K562 (cell line): ENCODE results near the gene TIMP2. TPM values are rescaled to one million over a fixed set of nuclear protein-coding genes. Genes with fewer than 3 reads are reported as not detected.

ENCODE experiments used
- ATAC-seq: fragments of 200-7000 bp; cut with Tn5 transposase; 3 replicates; pipeline ENCODE4 v1.9.1; 2020; ENCODE audit warnings: moderate library complexity
- BruUV-seq: library from RNA; stranded (reverse); fragments of 400-500 nt; replicated peaks from 2 replicates; lab custom pipeline; 2021; lab: Mats Ljungman, UMichigan
- CTCF ChIA-PET: fragments of 300-600 bp; formaldehyde crosslinking; extraction: SDS; loops from one replicate; lab custom pipeline; 2021; ENCODE audit warnings: low intra/inter-chr PET ratio; lab: Yijun Ruan, JAX
- POLR2A ChIA-PET: fragments of 300-600, 350-650 bp; sonication (Branson Sonifier 250); formaldehyde crosslinking; extraction: SDS; loops from one replicate; lab custom pipeline; 2021; ENCODE audit warnings: antibody characterized with exemption, inconsistent platforms; lab: Yijun Ruan, JAX
- DNase-seq, 4 experiments: peaks; one replicate each; pipeline versions ENCODE4 v3.0.0 to v3.0.0-alpha.2; 2011 to 2018; ENCODE audit warnings: low spot score in 3 of 4, mixed read lengths in 3 of 4; ENCODE audit errors: extremely low read depth in 1 of 4
- FAIRE-seq: peaks from 2 replicates; lab custom pipeline; 2011; peaks lifted over from hg19 to GRCh38; lab: Jason Lieb, UNC
- H2AFZ ChIP-seq: 2 replicates; pipeline ENCODE4 v1.6.0; 2011; ENCODE audit warnings: low read depth, low read length, control low read depth, inconsistent platforms
- H3K27ac ChIP-seq: fragments of 200-600 bp; 3 replicates; pipeline ENCODE4 v1.8.0; 2011; ENCODE audit warnings: low read depth, mild to moderate bottlenecking, control low read depth, inconsistent platforms, low read length, moderate library complexity, mixed read lengths; ENCODE audit errors: extremely low read depth
- H3K27me3 ChIP-seq, 2 experiments: fragments of 300-600 bp in 1 of 2; 2 replicates in 1 of 2; 3 replicates in 1 of 2; pipeline versions ENCODE4 v1.6.0 to v1.8.0; 2011; ENCODE audit warnings: inconsistent platforms in 2 of 2, low read length in 2 of 2, mild to moderate bottlenecking in 1 of 2, mixed read lengths in 1 of 2, moderate library complexity in 1 of 2; ENCODE audit not compliant: control insufficient read depth in 2 of 2, insufficient read depth in 2 of 2
- H3K36me3 ChIP-seq: fragments of 300-600 bp; 3 replicates; pipeline ENCODE4 v1.8.0; 2011; ENCODE audit warnings: mild to moderate bottlenecking, low read length, inconsistent platforms; ENCODE audit not compliant: control insufficient read depth, insufficient read depth
- H3K4me1 ChIP-seq, 2 experiments: fragments of 200-600 bp in 1 of 2; replicated peaks in 1 of 2; 2 replicates in 1 of 2; 3 replicates in 1 of 2; pipeline versions ENCODE4 v1.5.1 to v1.8.0; 2011; ENCODE audit warnings: inconsistent platforms in 2 of 2, low read length in 2 of 2, mild to moderate bottlenecking in 1 of 2, mixed read lengths in 1 of 2, moderate library complexity in 1 of 2; ENCODE audit not compliant: control insufficient read depth in 2 of 2, insufficient read depth in 2 of 2
- H3K4me2 ChIP-seq: 2 replicates; pipeline ENCODE4 v1.6.1; 2011; ENCODE audit warnings: low read length, control low read depth, inconsistent platforms, mixed read lengths; ENCODE audit not compliant: insufficient read depth
- H3K4me3 ChIP-seq: fragments of 200-600 bp; sonication (generic), shearing (Covaris generic); 2 replicates; pipeline ENCODE4 v1.5.1; 2016; ENCODE audit warnings: control low read depth, inconsistent platforms
- H3K79me2 ChIP-seq: fragments of 200-600 bp; 3 replicates; pipeline ENCODE4 v1.8.0; 2011; ENCODE audit warnings: low read length, inconsistent platforms; ENCODE audit not compliant: control insufficient read depth, insufficient read depth
- H3K9ac ChIP-seq, 2 experiments: 2 replicates each; pipeline versions ENCODE4 v1.6.0 to v1.6.1; 2011; ENCODE audit warnings: low read depth in 2 of 2, low read length in 2 of 2, control low read depth in 1 of 2, inconsistent platforms in 1 of 2, mild to moderate bottlenecking in 1 of 2, mixed read lengths in 1 of 2; ENCODE audit not compliant: insufficient read depth in 1 of 2
- H3K9me1 ChIP-seq: one replicate; pipeline ENCODE4 v1.6.0; 2011; ENCODE audit warnings: inconsistent platforms, mild to moderate bottlenecking, low read length, moderate library complexity; ENCODE audit not compliant: control insufficient read depth, insufficient read depth
- H3K9me3 ChIP-seq: replicated peaks from 2 replicates; pipeline ENCODE4 v1.5.1; 2011; ENCODE audit warnings: low read depth, low read length, inconsistent platforms; ENCODE audit not compliant: control insufficient read depth, insufficient read depth
- H4K20me1 ChIP-seq: replicated peaks from 2 replicates; pipeline ENCODE4 v1.6.1; 2011; ENCODE audit warnings: low read length, inconsistent platforms, mixed read lengths; ENCODE audit not compliant: control insufficient read depth, insufficient read depth
- BRD4 ChIP-seq: fragments of 200-600 bp; sonication (generic); IDR thresholded peaks from 2 replicates; pipeline ENCODE4 v1.6.1; 2017; ENCODE audit warnings: inconsistent platforms
- C11orf30 ChIP-seq: fragments of 450-650 bp; IDR thresholded peaks from 2 replicates; pipeline ENCODE4 v1.6.1; 2016; ENCODE audit warnings: low read depth, mild to moderate bottlenecking
- CEBPG ChIP-seq, 3 experiments: fragments of 200-800 bp in 1 of 3; sonication (Bioruptor generic) in 1 of 3; sonication (generic) in 1 of 3; formaldehyde crosslinking in 1 of 3; IDR thresholded peaks in 2 of 3; conservative IDR thresholded peaks in 1 of 3; 2 replicates each; pipeline versions ENCODE4 v1.6.1 to v1.8.0; 2016 to 2022; ENCODE audit warnings: missing compliant biosample characterization in 2 of 3, missing genetic modification characterization in 2 of 3, mild to moderate bottlenecking in 1 of 3, missing genetic modification reagents in 1 of 3
- CREM ChIP-seq: IDR thresholded peaks from 2 replicates; pipeline ENCODE4 v1.6.1; 2014; ENCODE audit warnings: antibody characterized with exemption, low read depth
- EGR1 ChIP-seq: fragments of 450-650 bp; conservative IDR thresholded peaks from 2 replicates; pipeline ENCODE4 v1.6.1; 2017; ENCODE audit warnings: mild to moderate bottlenecking
- FOS ChIP-seq: IDR thresholded peaks from 3 replicates; pipeline ENCODE4 v1.6.1; 2011; ENCODE audit not compliant: insufficient read length; ENCODE audit errors: extremely low read depth
- FOXJ2 ChIP-seq: fragments of 200-800 bp; sonication (Bioruptor generic); IDR thresholded peaks from 2 replicates; pipeline ENCODE4 v1.6.1; 2016; ENCODE audit warnings: missing genetic modification characterization, missing compliant biosample characterization
- GTF2A2 ChIP-seq: IDR thresholded peaks from 2 replicates; pipeline ENCODE4 v1.6.1; 2016; ENCODE audit warnings: mild to moderate bottlenecking, missing genetic modification characterization, missing compliant biosample characterization
- KAT2B ChIP-seq: IDR thresholded peaks from one replicate; pipeline ENCODE4 v1.6.1; 2012; ENCODE audit warnings: low read depth, mild to moderate bottlenecking, control low read depth, inconsistent platforms, low read length, moderate library complexity
- NFXL1 ChIP-seq: fragments of 450-650 bp; formaldehyde crosslinking; IDR thresholded peaks from 2 replicates; pipeline ENCODE4 v1.4.0; 2021; ENCODE audit warnings: mild to moderate bottlenecking
- SMARCA4 ChIP-seq: fragments of 450-650 bp; IDR thresholded peaks from 2 replicates; pipeline ENCODE4 v1.6.1; 2016
- SMC3 ChIP-seq: conservative IDR thresholded peaks from 2 replicates; pipeline ENCODE4 v1.6.1; 2011; ENCODE audit warnings: low read depth, low read length, improper control_type of control experiment; ENCODE audit not compliant: insufficient read depth
- SRF ChIP-seq, 2 experiments: fragments of 250-450, 450-650 bp in 1 of 2; sonication (Bioruptor Pico) in 1 of 2; sonication (generic) in 1 of 2; formaldehyde crosslinking; IDR thresholded peaks; 2 replicates each; pipeline versions ENCODE4 v1.5.0 to v1.5.1; 2020 to 2022; ENCODE audit warnings: mild to moderate bottlenecking in 1 of 2, missing genetic modification reagents in 1 of 2
- STAT5B ChIP-seq: fragments of 250-450 bp; sonication (Bioruptor Pico); IDR thresholded peaks from 2 replicates; pipeline ENCODE4 v1.8.0; 2021; ENCODE audit warnings: mild to moderate bottlenecking, inconsistent platforms
- TAF7 ChIP-seq: fragments of 450-650 bp; IDR thresholded peaks from 2 replicates; pipeline ENCODE4 v1.6.1; 2016; ENCODE audit warnings: missing genetic modification characterization, missing compliant biosample characterization
- VEZF1 ChIP-seq: fragments of 200-800 bp; sonication (Bioruptor generic); IDR thresholded peaks from 2 replicates; pipeline ENCODE4 v1.6.1; 2017; ENCODE audit warnings: missing genetic modification characterization, missing compliant biosample characterization
- YBX1 ChIP-seq: fragments of 450-650 bp; IDR thresholded peaks from 2 replicates; pipeline ENCODE4 v1.7.1; 2016; ENCODE audit warnings: mild to moderate bottlenecking
- ZNF175 ChIP-seq: fragments of 200-800 bp; sonication (Bioruptor generic); IDR thresholded peaks from 2 replicates; pipeline ENCODE4 v1.6.1; 2016; ENCODE audit warnings: low read depth, mild to moderate bottlenecking, missing genetic modification characterization, missing compliant biosample characterization
- ZNF3 ChIP-seq: fragments of 250-450 bp; sonication (Bioruptor Pico); IDR thresholded peaks from 2 replicates; pipeline ENCODE4 v1.5.0; 2021; ENCODE audit warnings: mild to moderate bottlenecking, moderate library complexity
- WGBS: fragments of 100-300 bp; shearing (Covaris generic); methylation state at CpG from one replicate; pipeline ENCODE4 v1.1.6; 2016; ENCODE audit warnings: low coverage, mixed read lengths; ENCODE audit not compliant: insufficient coverage; ENCODE audit errors: missing lambda C conversion rate; 5-methylcytosine and 5-hydroxymethylcytosine counted together
- in situ Hi-C: fragments of 300-500 bp; cut with MboI; formaldehyde crosslinking; loops from 4 replicates; pipeline ENCODE4 v1.15.0; 2018; ENCODE audit warnings: inconsistent platforms, mixed read lengths
- intact Hi-C: fragments of 100-400 bp; cut with micrococcal nuclease; formaldehyde crosslinking; loops from 2 replicates; pipeline ENCODE4 v1.14.2; 2022
- polyA plus RNA-seq, 8 experiments: library from polyadenylated mRNA; depleted of rRNA in 4 of 8; stranded (reverse) in 5 of 8; unstranded in 3 of 8; fragments of >200 nt; fragmentation: Nextera tagmentation in 2 of 8; fragmentation: Illumina TruSeq in 1 of 8; extraction: Ambion mirVana in 2 of 8; extraction: Trizol in 1 of 8; gene quantifications; 2 replicates each; pipeline versions ENCODE4 v1.2.1 to v1.2.3, GENCODE V29; 2011 to 2014; ENCODE audit warnings: inconsistent platforms in 1 of 8, missing spikeins in 1 of 8
- total RNA-seq, 7 experiments: library from RNA; depleted of rRNA in 6 of 7; stranded (reverse); fragments of >200 nt in 6 of 7; fragmentation: Illumina TruSeq in 2 of 7; extraction: Trizol in 2 of 7; gene quantifications; 2 replicates each; pipeline versions ENCODE4 v1.2.1 to v1.2.3, GENCODE V29; 2011 to 2021; ENCODE audit warnings: low replicate concordance in 1 of 7
- TF ChIP-seq, protein P1 (sequence below): IDR thresholded peaks from 3 replicates; pipeline ENCODE4 v1.6.1; 2011; ENCODE audit warnings: borderline replicate concordance, mild to moderate bottlenecking; ENCODE audit not compliant: insufficient read length, insufficient read depth

Gene TIMP2
- total and polyA plus RNA-seq, 9 of the 15 experiments (the other 6 are each of a cell fraction or from before 2014, with no cell fraction given), result 0.55 TPM; not detected in 8

GRCh38 chr17:78818932-78819331 lies 106.3 kb downstream of the TIMP2 start (continued):
- no peak for TF ChIP-seq VEZF1 (CRISPR knock-in tag)
- no peak for TF ChIP-seq TAF7 (tag)
- TF ChIP-seq KAT2B, result no peak
- TF ChIP-seq BRD4, result no peak
- TF ChIP-seq ZNF175 (CRISPR knock-in tag), result peak; percentile 96
- no peak for TF ChIP-seq STAT5B (CRISPR knock-in tag)
- TF ChIP-seq CREM, result peak; percentile 51
- peak; percentile 60; the same call in 1 of the 2 replicates for TF ChIP-seq SMARCA4

GRCh38 chr17:78818152-78818846 lies 106.9 kb downstream of the TIMP2 start:
- H3K9me3 ChIP-seq, result no peaks in the 10 kb centered on the region
- no peak for ATAC-seq
- H3K9me1 ChIP-seq, result no peaks in the 10 kb centered on the region
- peaks cover 4 to 5% of the 10 kb centered on the region in 2 experiments; a peak in 4 of 5 replicates for H3K4me1 ChIP-seq
- no peak overlapping the region for H3K4me2 ChIP-seq
- no peak overlapping the region for H3K27ac ChIP-seq
- intact Hi-C loops (no loop called here), in situ Hi-C loops (no loop called here)
- H3K27me3 ChIP-seq, result no peaks in the 10 kb centered on the region
- 91% methylated on average over 18 of the region's 19 CpGs for WGBS
- POLR2A ChIA-PET, result interaction anchor here (0.6 to 1.8 kb wide), 5 partner anchors 10 to 111 kb away, joined by 3 to 5 read pairs (median 4); no protein-coding TSS in a partner anchor
- no peak for FAIRE-seq
- CTCF ChIA-PET, result no interaction called here
- peaks cover 91% of the 10 kb centered on the region for H3K36me3 ChIP-seq
- no peak overlapping the region for H2AFZ ChIP-seq
- BruUV-seq, result TSS peak; percentile 19
- no peak overlapping the region for H3K4me3 ChIP-seq
- no peak for DNase-seq
- no peak overlapping the region for H3K9ac ChIP-seq
- H4K20me1 ChIP-seq, result peaks cover under 1% of the 10 kb centered on the region; the same call in 1 of the 2 replicates
- H3K79me2 ChIP-seq, result no peaks in the 10 kb centered on the region; the same call in 2 of the 3 replicates
- no peak for TF ChIP-seq YBX1
- no peak for TF ChIP-seq SRF (CRISPR knock-in tag; IDR thresholded peaks at IDR 0.05)
- TF ChIP-seq C11orf30, result no peak
- TF ChIP-seq GTF2A2 (tag), result 0 out of 2 replicates have a peak, but pooled peaks have one; percentile 26
- no peak for TF ChIP-seq FOXJ2
- no peak for TF ChIP-seq NFXL1 (CRISPR knock-in tag)
- TF ChIP-seq ZNF3, result no peak
- no peak for TF ChIP-seq SMC3
- no peak for TF ChIP-seq EGR1
- TF ChIP-seq FOS, result no peak
- TF ChIP-seq, protein P1, sequence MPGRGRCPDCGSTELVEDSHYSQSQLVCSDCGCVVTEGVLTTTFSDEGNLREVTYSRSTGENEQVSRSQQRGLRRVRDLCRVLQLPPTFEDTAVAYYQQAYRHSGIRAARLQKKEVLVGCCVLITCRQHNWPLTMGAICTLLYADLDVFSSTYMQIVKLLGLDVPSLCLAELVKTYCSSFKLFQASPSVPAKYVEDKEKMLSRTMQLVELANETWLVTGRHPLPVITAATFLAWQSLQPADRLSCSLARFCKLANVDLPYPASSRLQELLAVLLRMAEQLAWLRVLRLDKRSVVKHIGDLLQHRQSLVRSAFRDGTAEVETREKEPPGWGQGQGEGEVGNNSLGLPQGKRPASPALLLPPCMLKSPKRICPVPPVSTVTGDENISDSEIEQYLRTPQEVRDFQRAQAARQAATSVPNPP, result no peak
- 0 out of 2 replicates have a peak, but pooled peaks have one; percentile 5 for TF ChIP-seq CEBPG (CRISPR knock-in tag; IDR thresholded peaks at IDR 0.05)
- no peak for TF ChIP-seq CEBPG (tag; conservative IDR thresholded peaks at IDR 0.05 in 1 of 2, IDR thresholded peaks at IDR 0.05 in 1 of 2)
